Erythroblast (primary cell): Measurements from ENCODE around the gene RNF112.

ENCODE experiments used
- GATA1 ChIP-seq: IDR thresholded peaks from 2 replicates; pipeline ENCODE4 v1.6.1; 2011; ENCODE audit warnings: low read depth, mild to moderate bottlenecking, control low read depth, low read length, moderate library complexity
- POLR2A ChIP-seq: IDR thresholded peaks from 2 replicates; pipeline ENCODE4 v1.6.1; 2011; ENCODE audit warnings: mild to moderate bottlenecking, low read length

DNA sequence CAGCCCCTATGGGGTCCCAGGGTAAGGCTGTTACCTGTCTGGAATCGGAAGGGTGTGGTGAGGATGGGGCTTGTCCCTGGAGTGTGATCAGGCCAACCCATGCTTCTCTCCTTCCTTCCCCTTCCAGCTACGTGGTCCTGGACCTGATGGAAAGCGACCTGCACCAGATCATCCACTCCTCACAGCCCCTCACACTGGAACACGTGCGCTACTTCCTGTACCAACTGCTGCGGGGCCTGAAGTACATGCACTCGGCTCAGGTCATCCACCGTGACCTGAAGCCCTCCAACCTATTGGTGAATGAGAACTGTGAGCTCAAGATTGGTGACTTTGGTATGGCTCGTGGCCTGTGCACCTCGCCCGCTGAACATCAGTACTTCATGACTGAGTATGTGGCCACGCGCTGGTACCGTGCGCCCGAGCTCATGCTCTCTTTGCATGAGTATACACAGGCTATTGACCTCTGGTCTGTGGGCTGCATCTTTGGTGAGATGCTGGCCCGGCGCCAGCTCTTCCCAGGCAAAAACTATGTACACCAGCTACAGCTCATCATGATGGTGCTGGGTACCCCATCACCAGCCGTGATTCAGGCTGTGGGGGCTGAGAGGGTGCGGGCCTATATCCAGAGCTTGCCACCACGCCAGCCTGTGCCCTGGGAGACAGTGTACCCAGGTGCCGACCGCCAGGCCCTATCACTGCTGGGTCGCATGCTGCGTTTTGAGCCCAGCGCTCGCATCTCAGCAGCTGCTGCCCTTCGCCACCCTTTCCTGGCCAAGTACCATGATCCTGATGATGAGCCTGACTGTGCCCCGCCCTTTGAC, 30.3 kb upstream of the RNF112 start:
- TF ChIP-seq GATA1 (no peak), POLR2A (no peak)
